Measurements from ENCODE around the gene PICK1.
A peak's percentile ranks its signal among the peaks of the same experiment; 100 is the strongest.
"Not testable (repeated sequence)": the region's sequence is repeated elsewhere in the genome, so short reads cannot be mapped to it uniquely, and the experiment has no call there.

PICK1 gene

DNA sequence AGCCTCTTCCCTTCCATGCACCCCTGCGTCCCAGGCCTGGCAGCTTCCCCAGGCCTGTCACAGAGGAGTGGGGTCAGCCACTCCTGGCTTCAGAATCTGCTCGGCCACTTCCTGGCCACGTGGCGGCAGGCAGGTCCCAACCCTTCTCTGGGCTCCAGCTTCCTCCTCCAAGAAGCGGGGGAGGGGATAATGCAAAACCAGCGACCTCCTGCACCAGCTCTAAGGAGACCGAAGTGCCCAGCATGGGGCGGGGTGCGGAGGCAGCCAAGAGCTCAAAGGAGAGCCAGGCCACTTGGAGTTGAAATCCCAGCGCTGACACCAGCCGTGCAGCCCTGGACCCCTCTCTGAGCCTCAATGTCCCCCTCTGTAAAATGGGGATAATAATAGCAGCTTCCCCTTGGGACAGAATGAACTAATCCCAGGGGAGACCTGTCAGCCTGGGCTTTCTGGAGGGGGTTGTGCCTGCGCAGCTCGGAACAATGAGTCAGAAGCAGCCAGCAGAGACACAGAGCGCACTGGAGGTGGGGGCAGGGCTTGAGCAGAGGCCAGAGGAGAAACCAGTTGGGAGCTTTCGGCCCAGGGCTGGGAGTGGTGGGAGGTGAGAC lies 22.8 kb upstream of the PICK1 start:
- peak; percentile 69 for DNase-seq
- peak overlapping the region; percentile 64 for H3K27ac ChIP-seq

DNA sequence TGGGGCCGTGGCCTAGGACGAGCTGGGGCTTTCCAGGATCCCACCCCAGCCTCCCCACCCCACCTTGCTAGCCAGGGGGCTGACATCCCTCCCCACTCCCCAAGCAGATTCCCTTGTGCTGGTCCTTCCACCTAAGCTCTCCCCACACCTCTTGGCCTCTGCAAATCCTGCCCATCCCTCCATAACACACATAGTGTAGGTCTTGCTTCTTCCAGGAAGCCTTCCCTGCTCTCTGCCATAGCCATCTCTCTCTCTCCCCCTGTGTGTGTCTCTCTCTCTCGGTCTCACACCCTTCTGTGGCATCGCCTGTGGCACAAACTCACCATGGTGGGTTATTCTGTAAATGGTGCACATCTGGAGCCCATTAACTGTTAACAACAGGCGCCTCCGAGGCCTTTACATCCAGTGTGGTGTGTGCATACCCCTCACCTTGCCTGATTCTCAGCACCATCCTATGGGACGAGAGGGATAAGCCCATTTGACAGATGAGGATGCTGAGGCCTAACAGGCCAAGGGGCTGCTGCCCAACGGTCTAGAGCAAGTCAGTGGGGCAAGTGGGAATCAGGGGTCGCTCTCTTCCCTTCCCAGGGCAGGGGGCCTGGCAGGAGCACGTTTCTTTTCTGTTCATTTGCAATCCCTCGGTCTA lies 22.2 kb upstream of the PICK1 start:
- TF ChIP-seq, protein P1, sequence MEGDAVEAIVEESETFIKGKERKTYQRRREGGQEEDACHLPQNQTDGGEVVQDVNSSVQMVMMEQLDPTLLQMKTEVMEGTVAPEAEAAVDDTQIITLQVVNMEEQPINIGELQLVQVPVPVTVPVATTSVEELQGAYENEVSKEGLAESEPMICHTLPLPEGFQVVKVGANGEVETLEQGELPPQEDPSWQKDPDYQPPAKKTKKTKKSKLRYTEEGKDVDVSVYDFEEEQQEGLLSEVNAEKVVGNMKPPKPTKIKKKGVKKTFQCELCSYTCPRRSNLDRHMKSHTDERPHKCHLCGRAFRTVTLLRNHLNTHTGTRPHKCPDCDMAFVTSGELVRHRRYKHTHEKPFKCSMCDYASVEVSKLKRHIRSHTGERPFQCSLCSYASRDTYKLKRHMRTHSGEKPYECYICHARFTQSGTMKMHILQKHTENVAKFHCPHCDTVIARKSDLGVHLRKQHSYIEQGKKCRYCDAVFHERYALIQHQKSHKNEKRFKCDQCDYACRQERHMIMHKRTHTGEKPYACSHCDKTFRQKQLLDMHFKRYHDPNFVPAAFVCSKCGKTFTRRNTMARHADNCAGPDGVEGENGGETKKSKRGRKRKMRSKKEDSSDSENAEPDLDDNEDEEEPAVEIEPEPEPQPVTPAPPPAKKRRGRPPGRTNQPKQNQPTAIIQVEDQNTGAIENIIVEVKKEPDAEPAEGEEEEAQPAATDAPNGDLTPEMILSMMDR (IDR thresholded peaks at IDR 0.05; ENCODE audit: low read depth, low read length) = no peak
- Histone ChIP-seq H3K27ac (no peak overlapping the region), H3K9me3 (ENCODE audit: severe bottlenecking) (no peaks in the 10 kb centered on the region), H3K4me3 (ENCODE audit: low read depth, low read length) (no peak overlapping the region), H3K27me3 (ENCODE audit: insufficient read depth, low read depth, severe bottlenecking) (no peaks in the 10 kb centered on the region), H3K36me3 (no peaks in the 10 kb centered on the region)
- DNase-seq = no peak

More for the DNA sequence above, 22.8 kb upstream of the PICK1 start:
- TF ChIP-seq, protein P1 (IDR thresholded peaks at IDR 0.05; ENCODE audit: low read depth, low read length) = no peak
- H3K4me3 ChIP-seq (ENCODE audit: low read depth, low read length) = no peak overlapping the region
- no peaks in the 10 kb centered on the region for H3K27me3 ChIP-seq (ENCODE audit: insufficient read depth, low read depth, severe bottlenecking)
- H3K36me3 ChIP-seq = no peaks in the 10 kb centered on the region
- no peaks in the 10 kb centered on the region for H3K9me3 ChIP-seq (ENCODE audit: severe bottlenecking)

DNA sequence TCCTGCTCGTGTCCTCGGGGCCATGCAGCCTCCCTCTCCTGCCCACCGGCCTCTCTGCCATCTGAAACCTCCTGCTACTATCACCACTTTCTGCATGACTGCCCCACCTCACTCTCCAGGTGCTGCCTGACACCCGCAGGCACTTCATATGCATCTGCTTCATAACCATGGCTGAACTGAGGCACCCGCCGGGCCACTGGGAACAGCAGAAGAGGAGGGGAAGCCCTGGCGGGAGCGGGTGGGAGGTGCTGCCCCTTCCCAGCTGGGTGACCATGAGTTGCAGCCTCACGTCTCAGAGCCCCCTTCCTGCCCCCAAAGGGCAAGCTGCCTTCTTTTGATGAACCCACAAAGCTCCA lies 21.7 kb upstream of the PICK1 start:
- Histone ChIP-seq H3K27ac (no peak overlapping the region), H3K9me3 (ENCODE audit: severe bottlenecking) (no peaks in the 10 kb centered on the region), H3K27me3 (ENCODE audit: insufficient read depth, low read depth, severe bottlenecking) (no peaks in the 10 kb centered on the region), H3K36me3 (no peaks in the 10 kb centered on the region), H3K4me3 (ENCODE audit: low read depth, low read length) (no peak overlapping the region)
- TF ChIP-seq, protein P1 (IDR thresholded peaks at IDR 0.05; ENCODE audit: low read depth, low read length) = no peak
- no peak for DNase-seq

DNA sequence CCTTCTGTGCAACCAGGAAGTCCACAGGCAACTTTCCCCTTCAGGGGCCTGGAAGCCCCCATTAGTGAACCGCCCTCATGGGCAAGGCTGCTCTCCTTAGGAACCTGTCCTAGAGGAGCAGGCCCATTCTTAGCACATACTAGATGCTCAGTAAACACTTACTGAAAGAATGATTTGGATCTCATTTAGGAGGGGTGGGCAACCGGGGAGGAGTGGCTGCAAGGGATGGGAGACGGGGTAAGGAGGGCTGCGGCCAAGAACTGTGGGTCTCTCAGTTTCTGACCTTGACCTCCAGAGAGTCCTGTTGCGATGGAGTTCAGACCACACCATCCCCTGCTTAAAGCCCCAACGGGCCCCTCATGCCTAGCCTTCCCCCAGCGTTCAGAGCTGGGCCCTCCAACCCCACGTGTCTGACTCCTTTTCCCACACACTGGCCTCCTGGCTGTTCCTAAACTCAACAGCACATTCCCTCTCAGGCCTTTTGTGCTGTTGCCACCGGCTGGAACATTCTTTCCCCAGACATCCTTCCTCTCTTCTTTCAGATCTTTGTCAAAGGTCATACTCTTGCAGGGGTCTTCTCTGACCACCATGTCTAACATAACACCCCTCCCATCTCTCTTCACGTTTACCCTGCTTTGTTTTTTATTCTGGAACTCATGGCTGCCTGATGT lies 20.7 kb upstream of the PICK1 start:
- H3K27me3 ChIP-seq (ENCODE audit: insufficient read depth, low read depth, severe bottlenecking) = no peaks in the 10 kb centered on the region
- H3K36me3 ChIP-seq = no peaks in the 10 kb centered on the region
- DNase-seq = no peak
- no peak overlapping the region for H3K27ac ChIP-seq
- TF ChIP-seq, protein P1 (IDR thresholded peaks at IDR 0.05; ENCODE audit: low read depth, low read length) = no peak
- no peaks in the 10 kb centered on the region for H3K9me3 ChIP-seq (ENCODE audit: severe bottlenecking)
- H3K4me3 ChIP-seq (ENCODE audit: low read depth, low read length) = no peak overlapping the region

DNA sequence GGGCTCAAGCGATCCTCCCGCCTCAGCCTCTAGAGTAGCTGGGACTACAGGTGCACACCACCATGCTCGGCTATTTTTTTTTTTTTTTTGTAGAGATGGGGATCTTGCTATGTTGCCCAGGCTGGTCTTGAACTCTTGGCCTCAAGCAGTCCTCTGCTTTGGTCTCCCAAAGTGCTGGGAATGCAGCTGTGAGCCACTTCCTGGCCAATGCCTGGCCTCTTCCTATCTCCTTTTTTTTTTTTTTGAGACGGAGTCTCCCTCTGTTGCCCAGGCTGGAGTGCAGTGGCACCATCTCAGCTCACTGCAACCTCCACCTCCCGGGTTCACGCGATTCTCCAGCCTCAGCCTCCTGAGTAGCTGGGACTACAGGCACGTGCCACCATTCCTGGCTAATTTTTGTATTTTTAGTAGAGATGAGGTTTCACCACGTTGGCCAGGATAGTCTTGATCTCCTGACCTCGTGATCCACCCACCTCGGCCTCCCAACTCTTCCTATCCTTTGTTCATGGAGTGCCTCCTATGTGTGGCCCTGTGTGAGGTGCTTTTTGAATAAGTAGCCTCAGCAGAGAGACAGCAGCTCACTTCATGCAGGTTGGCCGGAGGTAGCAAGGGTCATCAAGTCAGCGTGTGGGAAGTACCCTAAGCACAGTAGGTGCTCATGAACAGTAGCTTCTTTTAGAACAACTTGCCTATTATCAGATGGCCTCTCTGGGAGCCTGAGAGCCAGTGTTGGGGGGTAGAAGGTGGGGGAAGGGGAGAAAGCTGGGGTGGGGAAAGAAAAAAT lies 19.6 kb upstream of the PICK1 start:
- not testable (repeated sequence) for DNase-seq; H3K27ac ChIP-seq; H3K27me3 ChIP-seq (ENCODE audit: insufficient read depth, low read depth, severe bottlenecking); H3K36me3 ChIP-seq; H3K4me3 ChIP-seq (ENCODE audit: low read depth, low read length); H3K9me3 ChIP-seq (ENCODE audit: severe bottlenecking)

DNA sequence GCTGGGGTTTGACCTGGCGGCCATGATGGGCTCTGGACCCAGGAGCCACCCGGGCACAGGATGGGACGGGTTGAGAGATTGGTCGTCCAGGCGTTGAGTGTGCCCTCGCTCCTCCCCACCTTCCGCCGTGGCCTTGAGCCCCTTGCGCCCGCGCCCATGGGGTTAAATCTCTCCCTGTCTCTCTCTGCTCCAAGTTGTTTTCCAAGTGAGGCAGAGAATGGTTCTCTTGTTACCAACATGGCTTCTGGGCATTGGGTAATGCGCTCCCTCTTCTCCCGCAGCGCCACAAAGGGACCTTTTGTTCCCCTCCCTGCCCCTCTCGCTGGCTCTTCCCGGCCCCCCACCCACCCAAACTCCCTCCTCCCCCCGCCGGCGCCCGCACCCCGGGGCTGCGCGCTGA lies 18.8 kb upstream of the PICK1 start:
- no peak for DNase-seq
- TF ChIP-seq, protein P1 (IDR thresholded peaks at IDR 0.05; ENCODE audit: low read depth, low read length) = no peak
- H3K36me3 ChIP-seq = no peaks in the 10 kb centered on the region

More for the DNA sequence above, 18.8 kb upstream of the PICK1 start:
- Histone ChIP-seq H3K27ac (no peak overlapping the region), H3K27me3 (ENCODE audit: insufficient read depth, low read depth, severe bottlenecking) (no peaks in the 10 kb centered on the region), H3K4me3 (ENCODE audit: low read depth, low read length) (no peak overlapping the region), H3K9me3 (ENCODE audit: severe bottlenecking) (no peaks in the 10 kb centered on the region)

Data from WERI-Rb-1 (cell line).